HEK293T (cell line): Measurements from ENCODE around the gene VPS37C.

Source experiments
- CTCF ChIA-PET: fragments of 350-600 bp; formaldehyde crosslinking; extraction: SDS; loops from one replicate; lab custom pipeline; 2021; ENCODE audit warnings: antibody characterized with exemption, inconsistent platforms; lab: Yijun Ruan, JAX
- POLR2A ChIA-PET: fragments of 350-600 bp; formaldehyde crosslinking; extraction: SDS; loops from one replicate; lab custom pipeline; 2020; ENCODE audit warnings: antibody characterized with exemption, inconsistent platforms; lab: Yijun Ruan, JAX
- DNase-seq: peaks from one replicate; pipeline ENCODE4 v3.0.0; 2012; ENCODE audit warnings: mixed read lengths; ENCODE audit errors: extremely low spot score
- ARNT ChIP-seq: fragments of 450-650 bp; IDR thresholded peaks from 2 replicates; pipeline ENCODE4 v1.6.1; 2017; ENCODE audit warnings: mild to moderate bottlenecking
- BHLHE40 ChIP-seq: fragments of 450-650 bp; IDR thresholded peaks from 2 replicates; pipeline ENCODE4 v1.6.1; 2016; ENCODE audit warnings: mild to moderate bottlenecking, moderate library complexity, borderline replicate concordance
- CTBP1 ChIP-seq: fragments of 450-650 bp; IDR thresholded peaks from 2 replicates; pipeline ENCODE4 v1.6.1; 2016; ENCODE audit warnings: borderline replicate concordance
- ELF4 ChIP-seq: fragments of 450-650 bp; IDR thresholded peaks from 2 replicates; pipeline ENCODE4 v1.6.1; 2017; ENCODE audit warnings: antibody characterized with exemption
- FOXA1 ChIP-seq: fragments of 450-650 bp; IDR thresholded peaks from 2 replicates; pipeline ENCODE4 v1.6.1; 2016; ENCODE audit warnings: mild to moderate bottlenecking
- FOXK2 ChIP-seq: fragments of 450-650 bp; IDR thresholded peaks from 2 replicates; pipeline ENCODE4 v1.6.1; 2016; ENCODE audit warnings: mild to moderate bottlenecking
- FOXM1 ChIP-seq: fragments of 450-650 bp; IDR thresholded peaks from 2 replicates; pipeline ENCODE4 v1.6.1; 2017; ENCODE audit warnings: mild to moderate bottlenecking, borderline replicate concordance
- HDGF ChIP-seq: fragments of 450-650 bp; IDR thresholded peaks from 2 replicates; pipeline ENCODE4 v1.6.1; 2017; ENCODE audit warnings: antibody characterized with exemption, borderline replicate concordance
- L3MBTL2 ChIP-seq: fragments of 450-650 bp; conservative IDR thresholded peaks from 2 replicates; pipeline ENCODE4 v1.6.1; 2016; ENCODE audit warnings: mild to moderate bottlenecking
- LEF1 ChIP-seq: fragments of 450-650 bp; IDR thresholded peaks from 2 replicates; pipeline ENCODE4 v1.6.1; 2017; ENCODE audit warnings: mild to moderate bottlenecking, borderline replicate concordance
- NFRKB ChIP-seq: fragments of 450-650 bp; IDR thresholded peaks from 2 replicates; pipeline ENCODE4 v1.6.1; 2016; ENCODE audit warnings: mild to moderate bottlenecking, moderate library complexity
- SP1 ChIP-seq: fragments of 450-650 bp; IDR thresholded peaks from 2 replicates; pipeline ENCODE4 v1.6.1; 2017
- SUZ12 ChIP-seq: fragments of 450-650 bp; IDR thresholded peaks from 2 replicates; pipeline ENCODE4 v1.6.1; 2016; ENCODE audit warnings: mild to moderate bottlenecking
- TARDBP ChIP-seq: fragments of 450-650 bp; IDR thresholded peaks from 2 replicates; pipeline ENCODE4 v1.6.1; 2016
- ZNF384 ChIP-seq: fragments of 450-650 bp; IDR thresholded peaks from 2 replicates; pipeline ENCODE4 v1.6.1; 2016
- TF ChIP-seq, protein P1 (sequence below): fragments of 450-650 bp; IDR thresholded peaks from 2 replicates; pipeline ENCODE4 v1.6.1; 2016

VPS37C gene

DNA sequence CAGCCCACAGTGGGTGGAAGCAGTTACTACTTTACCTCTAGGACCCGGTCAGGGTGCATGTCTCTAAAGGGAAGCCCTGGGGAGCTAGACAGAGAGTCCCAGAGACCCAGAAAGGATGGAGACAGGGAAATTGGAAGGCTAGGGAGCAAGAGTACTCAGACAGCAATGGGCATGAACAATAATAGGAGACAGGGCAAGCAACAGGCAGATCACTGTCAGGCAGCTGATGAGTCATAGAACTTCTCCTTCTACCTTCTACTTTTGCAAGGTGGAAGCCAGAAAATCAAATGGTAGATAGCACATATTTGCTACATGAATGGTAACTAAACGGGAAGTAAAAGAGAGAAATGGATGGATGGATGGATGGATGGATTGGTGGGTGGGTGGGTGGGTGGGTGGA is 39.3 kb downstream of the VPS37C start:
- TF ChIP-seq FOXM1 = no peak
- TF ChIP-seq NFRKB = no peak
- TF ChIP-seq ARNT = no peak
- ChIA-PET CTCF (no interaction called here), POLR2A (interaction anchor here (1.2 kb wide), 1 partner anchor 39 kb away, joined by 3 read pairs; the partner anchor contains the start of gene VPS37C)
- DNase-seq = no peak

DNA sequence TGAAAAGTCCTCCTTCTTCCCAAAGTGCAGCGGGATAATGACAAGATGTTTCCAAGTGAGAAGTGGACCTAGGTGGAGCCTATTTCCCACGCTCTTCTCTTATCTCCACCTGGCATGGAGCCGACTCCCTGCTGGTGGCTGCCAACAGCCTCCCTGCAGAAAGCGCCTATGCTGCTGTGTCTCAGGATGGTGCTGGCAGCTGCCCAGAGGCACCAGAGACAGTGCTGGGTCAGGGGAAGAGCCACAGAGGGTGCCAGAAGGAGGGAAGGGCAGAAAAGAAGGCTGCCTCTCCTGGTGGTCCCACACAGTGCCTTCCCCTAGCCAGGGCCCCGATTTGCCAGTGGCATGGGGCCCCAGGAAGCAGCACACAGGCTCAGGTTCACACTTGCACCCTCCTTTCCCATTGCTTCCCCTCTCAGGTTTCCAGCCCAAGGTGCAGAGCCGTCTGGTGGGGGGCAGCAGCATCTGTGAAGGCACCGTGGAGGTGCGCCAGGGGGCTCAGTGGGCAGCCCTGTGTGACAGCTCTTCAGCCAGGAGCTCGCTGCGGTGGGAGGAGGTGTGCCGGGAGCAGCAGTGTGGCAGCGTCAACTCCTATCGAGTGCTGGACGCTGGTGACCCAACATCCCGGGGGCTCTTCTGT is 39.9 kb downstream of the VPS37C start:
- TF ChIP-seq NFRKB (no peak), ARNT (no peak), ZNF384 (no peak), SP1 (no peak), TARDBP (no peak), LEF1 (no peak), CTBP1 (no peak), FOXA1 (no peak), SUZ12 (no peak), FOXK2 (no peak), FOXM1 (no peak), BHLHE40 (no peak), ELF4 (no peak), HDGF (no peak), L3MBTL2 (no peak)
- TF ChIP-seq, protein P1, sequence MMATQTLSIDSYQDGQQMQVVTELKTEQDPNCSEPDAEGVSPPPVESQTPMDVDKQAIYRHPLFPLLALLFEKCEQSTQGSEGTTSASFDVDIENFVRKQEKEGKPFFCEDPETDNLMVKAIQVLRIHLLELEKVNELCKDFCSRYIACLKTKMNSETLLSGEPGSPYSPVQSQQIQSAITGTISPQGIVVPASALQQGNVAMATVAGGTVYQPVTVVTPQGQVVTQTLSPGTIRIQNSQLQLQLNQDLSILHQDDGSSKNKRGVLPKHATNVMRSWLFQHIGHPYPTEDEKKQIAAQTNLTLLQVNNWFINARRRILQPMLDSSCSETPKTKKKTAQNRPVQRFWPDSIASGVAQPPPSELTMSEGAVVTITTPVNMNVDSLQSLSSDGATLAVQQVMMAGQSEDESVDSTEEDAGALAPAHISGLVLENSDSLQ = no peak
- POLR2A ChIA-PET = no interaction called here
- DNase-seq = no peak
- CTCF ChIA-PET = no interaction called here

DNA sequence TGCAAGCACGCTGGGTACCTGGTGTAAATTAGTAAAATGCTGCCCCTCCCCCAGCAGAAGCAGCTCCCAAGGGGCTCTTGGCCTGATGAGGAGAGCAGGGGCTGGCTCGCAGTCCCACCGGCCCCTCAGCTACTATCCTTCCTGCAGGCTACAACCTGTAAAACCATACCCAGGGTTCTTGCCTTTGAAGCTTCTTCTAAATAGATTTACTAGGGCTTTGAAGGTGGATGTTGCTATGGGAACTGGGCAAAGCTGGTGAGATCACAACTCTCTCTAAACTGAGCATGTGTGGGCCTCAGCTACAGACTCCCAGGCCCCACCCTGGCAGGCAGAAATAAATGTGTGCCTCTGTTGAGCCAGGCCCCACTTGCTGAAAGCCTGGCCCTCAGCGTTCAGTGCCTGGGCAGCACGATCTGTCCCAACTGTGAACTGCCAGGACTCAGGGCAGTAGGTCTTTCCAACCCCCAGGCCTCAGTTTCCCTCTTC is 40.5 kb downstream of the VPS37C start:
- no peak for DNase-seq
- ChIA-PET CTCF (interaction anchor here (0.7 kb wide), 1 partner anchor 387 kb away, joined by 3 read pairs; no protein-coding TSS in a partner anchor), POLR2A (no interaction called here)
- TF ChIP-seq CTBP1 (no peak), FOXM1 (no peak), SUZ12 (no peak), LEF1 (no peak), NFRKB (no peak), HDGF (no peak), L3MBTL2 (no peak), FOXK2 (no peak), FOXA1 (no peak), ZNF384 (no peak), BHLHE40 (no peak), ELF4 (no peak), ARNT (no peak)
- TF ChIP-seq, protein P1 = no peak

DNA sequence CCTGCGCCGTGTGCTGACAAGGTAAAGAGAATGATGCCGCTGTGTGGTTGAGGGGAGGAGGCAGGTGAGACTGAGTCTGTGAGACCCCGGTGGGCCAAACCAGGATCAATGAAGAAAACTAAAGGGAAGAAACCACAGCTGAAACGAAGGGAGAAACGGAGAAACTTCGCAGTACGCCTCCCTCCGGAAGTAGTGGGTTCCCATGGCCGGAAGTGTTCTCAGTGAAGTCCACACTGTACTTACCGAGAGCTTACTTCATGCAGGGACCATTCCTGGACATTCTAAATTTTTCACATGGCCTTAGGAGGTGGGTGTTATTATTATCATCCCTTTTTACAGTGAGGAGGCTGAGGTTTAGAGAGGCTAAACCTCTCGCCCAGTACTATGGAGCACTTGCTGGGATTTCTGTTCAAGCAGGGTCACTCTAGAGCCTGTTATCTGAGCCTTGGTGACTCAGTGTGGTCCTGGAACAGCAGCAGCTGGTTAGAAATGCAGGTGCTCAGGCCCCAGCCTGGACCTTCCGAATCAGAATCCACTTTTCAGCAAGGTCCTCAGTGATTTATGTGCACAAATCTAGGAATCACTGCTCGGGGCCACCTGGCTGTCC is 41.0 kb downstream of the VPS37C start:
- ChIA-PET CTCF (interaction anchor here (0.7 kb wide), 1 partner anchor 387 kb away, joined by 3 read pairs; no protein-coding TSS in a partner anchor), POLR2A (no interaction called here)
- no peak for DNase-seq
- no peak for TF ChIP-seq L3MBTL2
- TF ChIP-seq NFRKB = no peak
- no peak for TF ChIP-seq FOXK2
- no peak for TF ChIP-seq TARDBP
- TF ChIP-seq CTBP1 = no peak
- TF ChIP-seq LEF1 = no peak
- no peak for TF ChIP-seq FOXA1
- TF ChIP-seq ARNT = no peak
- no peak for TF ChIP-seq ELF4
- TF ChIP-seq BHLHE40 = no peak
- TF ChIP-seq, protein P1 = no peak
- no peak for TF ChIP-seq HDGF
- no peak for TF ChIP-seq SP1

DNA sequence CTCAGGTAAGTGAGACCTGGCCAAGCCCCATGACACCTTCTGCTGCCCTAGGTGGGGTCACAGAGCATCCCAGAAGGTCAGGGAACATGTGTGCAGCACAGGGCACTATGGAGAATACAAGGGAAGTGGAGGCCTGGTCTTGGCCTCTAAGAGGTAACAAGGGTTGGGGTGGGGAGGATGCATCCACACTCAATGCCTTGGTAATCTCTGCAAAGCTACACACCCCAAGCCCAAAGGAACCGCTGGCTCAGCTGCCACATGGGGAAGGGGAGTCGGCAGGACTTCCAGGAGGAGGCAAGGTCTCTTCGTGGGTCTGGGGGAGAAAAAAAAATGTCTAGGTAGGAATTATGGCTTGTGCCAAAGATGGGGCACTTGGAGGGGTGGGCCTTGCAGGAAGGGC is 41.7 kb downstream of the VPS37C start:
- DNase-seq = no peak
- POLR2A ChIA-PET = no interaction called here
- TF ChIP-seq CTBP1 (no peak), LEF1 (no peak), FOXA1 (no peak), FOXK2 (no peak), ELF4 (no peak), L3MBTL2 (no peak), BHLHE40 (no peak), SUZ12 (no peak), FOXM1 (no peak), SP1 (no peak), HDGF (no peak), ZNF384 (no peak), TARDBP (no peak), NFRKB (no peak), ARNT (no peak)
- TF ChIP-seq, protein P1 = no peak
- CTCF ChIA-PET = no interaction called here
